GM19193 (cell line): ENCODE results near the gene AP1B1.

Experiments
- POLR2A ChIP-seq: IDR thresholded peaks from 4 replicates; pipeline ENCODE4 v1.6.1; 2011; ENCODE audit not compliant: insufficient read depth, insufficient read length; ENCODE audit errors: extremely low read depth

AP1B1 gene

GRCh38 chr22:29338398-29338797 lies 50.0 kb downstream of the AP1B1 start:
- no peak for TF ChIP-seq POLR2A

- no peak for TF ChIP-seq POLR2A
Observed at GRCh38 chr22:29337631-29338284, 50.6 kb downstream of the AP1B1 start.

- no peak for TF ChIP-seq POLR2A
Observed at GRCh38 chr22:29336751-29337490, 51.4 kb downstream of the AP1B1 start.

- no peak for TF ChIP-seq POLR2A
Observed at GRCh38 chr22:29335656-29336055, 52.7 kb downstream of the AP1B1 start.

DNA sequence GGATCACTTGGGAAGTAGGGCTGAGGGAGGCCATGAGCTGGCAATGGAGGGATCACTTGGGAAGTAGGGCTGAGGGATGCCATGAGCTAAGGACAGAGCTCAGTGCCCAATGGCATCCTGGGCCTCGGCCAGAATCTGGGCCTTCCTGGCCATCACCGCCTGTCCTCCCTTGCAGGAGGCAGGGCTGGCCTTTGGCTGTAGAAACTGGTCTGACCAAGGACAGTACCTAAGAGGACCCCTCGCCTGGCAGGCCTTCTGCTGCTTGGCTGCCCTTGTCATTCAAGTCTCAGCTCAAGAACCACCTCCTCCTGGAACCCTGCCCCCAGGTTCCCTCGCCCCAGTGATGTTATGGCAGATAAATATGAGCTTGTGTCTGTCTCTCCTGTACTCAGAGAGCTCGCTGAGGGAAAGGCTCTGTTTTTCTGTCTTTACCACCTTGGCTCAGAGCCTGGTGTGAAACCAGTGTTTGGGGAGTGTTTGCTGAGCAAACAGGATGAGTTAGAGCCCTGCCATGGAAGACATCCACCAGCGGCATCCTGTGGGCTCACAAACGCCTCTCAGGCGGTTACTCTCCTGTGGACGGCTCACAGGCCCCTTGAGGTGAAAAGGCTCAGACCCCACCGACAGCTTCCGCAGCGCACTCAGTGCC lies 53.5 kb downstream of the AP1B1 start:
- no peak for TF ChIP-seq POLR2A

DNA sequence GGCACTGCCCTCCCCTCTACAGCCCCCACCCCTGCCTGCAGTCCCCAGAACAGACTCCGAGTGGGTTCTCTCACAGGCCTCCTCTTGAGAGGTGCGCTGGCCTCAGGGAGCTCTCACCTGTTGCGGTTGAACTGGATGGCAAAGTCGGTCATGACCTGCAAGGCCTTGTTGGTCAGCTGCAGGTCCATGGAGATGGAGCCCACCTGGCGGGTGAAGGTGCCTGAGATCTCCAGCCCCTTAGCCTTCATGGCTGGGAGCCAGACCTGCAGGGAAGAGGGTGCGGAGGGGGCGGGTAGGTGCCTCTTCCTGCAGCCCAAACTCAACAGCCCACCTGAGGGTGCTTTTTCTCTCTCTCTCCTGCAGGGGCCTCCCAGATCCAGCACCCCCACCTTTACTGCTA lies 54.2 kb downstream of the AP1B1 start:
- TF ChIP-seq POLR2A = no peak

DNA sequence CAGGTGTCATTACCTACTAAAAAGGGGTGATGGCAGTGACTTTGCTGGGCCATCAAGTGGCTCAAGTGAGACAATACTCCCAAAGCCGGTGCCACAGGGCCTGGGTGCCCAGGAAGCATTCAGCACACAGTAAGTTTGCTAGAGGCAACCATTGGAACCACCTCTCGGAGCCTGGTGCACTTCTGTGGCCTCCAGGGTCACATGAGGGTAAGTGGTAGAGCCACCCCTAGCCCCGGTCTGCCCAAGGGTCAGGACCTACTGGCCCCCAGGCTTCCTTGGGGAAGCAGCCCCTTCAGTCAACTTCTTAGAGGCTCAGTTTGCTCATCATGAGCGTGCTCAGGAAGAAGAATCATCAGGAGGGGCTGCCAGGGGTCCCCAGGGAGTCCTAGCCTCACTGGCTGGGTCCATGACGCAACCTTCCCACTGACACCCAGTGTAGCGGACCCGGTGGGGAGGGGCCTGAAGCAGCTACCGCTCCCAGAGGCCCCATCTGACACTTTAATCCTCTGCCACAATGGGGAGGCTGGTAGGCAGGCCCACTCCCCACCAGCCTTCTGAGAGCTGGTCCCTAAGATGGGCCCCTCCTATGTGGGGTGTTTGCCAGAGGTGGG lies 55.4 kb downstream of the AP1B1 start:
- TF ChIP-seq POLR2A = no peak

DNA sequence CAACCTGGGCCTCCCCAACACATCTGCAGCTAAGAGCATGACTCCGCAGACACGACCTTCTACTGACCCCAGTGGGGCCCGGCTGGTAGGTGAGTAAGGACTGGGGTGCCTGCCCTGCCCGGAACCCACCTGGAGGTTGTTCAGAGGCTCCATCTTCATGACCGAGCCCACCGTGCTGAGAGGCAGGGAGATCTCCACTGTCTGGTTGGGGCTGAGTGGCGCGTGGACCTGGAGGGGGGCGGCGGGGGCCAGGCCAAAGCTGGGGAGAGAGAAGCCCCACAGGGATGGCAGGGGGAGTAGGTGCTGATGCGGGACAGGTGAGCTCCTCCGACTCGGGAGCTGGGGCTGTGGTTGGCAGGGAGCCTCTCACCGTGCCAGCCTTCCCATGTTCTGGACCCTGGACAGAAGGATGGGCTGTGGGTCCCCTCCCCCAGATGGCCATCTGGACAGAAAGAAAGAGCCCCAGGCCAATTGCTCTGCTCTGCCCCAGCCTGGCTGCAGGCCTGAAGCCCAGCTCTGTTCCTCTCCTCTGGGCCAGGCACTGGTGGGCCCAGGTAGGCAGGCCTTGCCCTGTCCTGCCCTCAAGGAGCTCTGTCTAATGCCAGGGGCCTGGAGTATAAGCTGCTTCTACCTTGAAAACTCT lies 56.6 kb downstream of the AP1B1 start:
- TF ChIP-seq POLR2A = no peak

GRCh38 chr22:29331213-29331612 lies 57.2 kb downstream of the AP1B1 start:
- no peak for TF ChIP-seq POLR2A

DNA sequence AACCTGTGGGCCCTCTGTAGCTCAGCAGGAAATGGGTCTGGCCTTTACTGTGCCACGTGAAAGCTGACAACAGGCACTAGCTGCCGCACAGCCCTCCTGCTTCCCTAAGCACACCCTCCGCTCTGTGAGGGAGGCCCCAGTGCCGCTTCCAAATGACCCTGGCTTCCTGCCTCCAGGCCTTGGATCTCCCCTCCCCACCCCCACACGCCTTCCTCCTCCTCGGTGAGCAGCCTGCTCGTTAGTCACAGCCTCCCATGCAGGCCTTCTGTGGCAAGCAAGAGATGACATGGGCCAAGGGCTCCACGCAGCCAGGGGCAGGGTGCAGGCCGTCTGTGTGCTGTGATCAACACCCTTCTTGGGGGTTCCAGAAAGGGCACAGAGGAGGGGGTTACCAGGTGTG lies 57.6 kb downstream of the AP1B1 start:
- TF ChIP-seq POLR2A = no peak

- TF ChIP-seq POLR2A = no peak
Observed at GRCh38 chr22:29330291-29330690, 58.1 kb downstream of the AP1B1 start.

- TF ChIP-seq POLR2A = no peak
Observed at GRCh38 chr22:29329581-29329980, 58.8 kb downstream of the AP1B1 start.

DNA sequence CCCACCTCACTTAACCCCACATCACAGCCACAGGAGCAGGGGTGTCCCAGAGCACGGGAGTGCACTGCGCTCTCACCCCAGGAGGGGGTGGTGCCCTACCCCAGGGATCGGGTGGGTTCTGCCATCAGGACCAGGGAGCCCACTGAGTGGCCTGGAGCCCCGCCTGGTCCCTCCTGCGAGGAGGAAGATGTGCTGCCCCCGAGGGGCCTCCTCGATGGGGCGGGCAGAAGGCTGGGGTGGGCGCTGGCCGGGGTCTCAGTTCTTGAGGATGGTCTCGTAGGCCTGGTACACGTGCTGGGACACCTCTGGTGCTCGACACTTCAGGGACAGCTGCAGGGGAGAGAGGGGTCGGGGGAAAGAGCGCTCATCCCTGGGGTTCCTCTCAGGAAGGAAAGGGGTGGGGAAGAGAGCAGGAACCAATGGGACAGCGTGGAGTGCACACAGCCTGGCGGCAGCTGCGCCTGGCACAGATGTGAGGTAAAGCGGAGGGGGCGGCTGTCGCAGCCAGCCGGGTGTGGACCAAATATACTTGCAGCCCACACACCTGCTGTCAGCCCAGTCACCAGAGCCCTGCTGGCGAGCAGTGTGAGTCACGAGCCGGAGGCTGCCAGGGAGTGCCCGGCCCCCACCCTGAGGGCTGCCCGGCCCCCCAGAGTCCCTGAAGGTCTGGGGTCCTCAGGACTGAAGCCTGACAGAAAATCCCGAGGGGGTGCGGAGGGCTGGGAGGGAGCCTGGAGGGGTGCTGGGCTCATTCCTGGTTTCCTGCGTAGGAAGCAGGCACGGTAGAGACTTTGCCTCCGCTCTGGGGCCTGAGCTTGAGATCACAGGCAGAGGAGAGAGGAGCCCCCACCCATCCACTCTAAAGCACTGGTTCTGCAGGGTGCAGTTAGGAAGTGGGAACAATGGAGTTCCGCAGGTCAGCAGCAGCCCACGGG lies 59.5 kb downstream of the AP1B1 start:
- no peak for TF ChIP-seq POLR2A

DNA sequence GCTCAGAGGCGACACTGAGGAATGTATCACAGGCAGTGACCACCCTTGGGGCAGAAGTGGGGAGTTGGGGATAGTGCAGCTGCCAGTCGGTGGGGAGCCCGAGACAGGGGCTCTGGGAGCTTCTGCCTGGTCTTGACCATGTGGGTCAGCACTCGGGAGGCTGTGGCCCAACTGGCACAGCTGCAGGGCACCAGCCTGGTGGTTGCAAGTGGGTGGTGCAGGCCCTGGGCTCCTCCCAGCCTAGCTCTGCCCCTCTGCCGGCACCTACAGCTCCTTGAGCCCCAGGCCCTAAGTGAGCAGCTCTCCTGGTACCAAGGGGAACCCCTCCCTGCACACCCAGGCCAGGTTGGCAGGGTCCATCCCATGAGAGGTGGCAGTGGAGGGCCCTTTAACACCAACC lies 60.3 kb downstream of the AP1B1 start:
- TF ChIP-seq POLR2A = no peak
